K562 (cell line): ENCODE measurements around the gene PTGES3. TPM values are rescaled to one million over a fixed set of nuclear protein-coding genes. Genes with fewer than 3 reads are reported as not detected.

Experiments
- KDM5B ChIP-seq: fragments of 200-600 bp; sonication (generic); IDR thresholded peaks from 2 replicates; pipeline ENCODE4 v1.6.1; 2012; ENCODE audit warnings: low read depth, mild to moderate bottlenecking, moderate library complexity, low read length, control low read depth, inconsistent platforms; ENCODE audit not compliant: insufficient replicate concordance
- LCOR ChIP-seq: sonication (generic); formaldehyde crosslinking; IDR thresholded peaks from 2 replicates; pipeline ENCODE4 v1.8.0; 2022; ENCODE audit warnings: mild to moderate bottlenecking, missing genetic modification reagents
- MYC ChIP-seq, 2 experiments: fragments of 250-450 bp in 1 of 2; sonication (Bioruptor Pico) in 1 of 2; IDR thresholded peaks; 2 replicates each; pipeline versions ENCODE4 v1.5.1 to v1.6.1; 2012 to 2021; ENCODE audit warnings: low read depth in 2 of 2, borderline replicate concordance in 1 of 2, improper control_type of control experiment in 1 of 2, low read length in 1 of 2, mild to moderate bottlenecking in 1 of 2, moderate library complexity in 1 of 2
- NFXL1 ChIP-seq: fragments of 450-650 bp; formaldehyde crosslinking; IDR thresholded peaks from 2 replicates; pipeline ENCODE4 v1.4.0; 2021; ENCODE audit warnings: mild to moderate bottlenecking
- POLR2B ChIP-seq: fragments of 450-650 bp; IDR thresholded peaks from 2 replicates; pipeline ENCODE4 v1.6.1; 2018; ENCODE audit warnings: low read depth; ENCODE audit not compliant: partially characterized antibody
- ZC3H8 ChIP-seq: fragments of 450-650 bp; IDR thresholded peaks from 2 replicates; pipeline ENCODE4 v1.6.1; 2017
- polyA plus RNA-seq, 8 experiments: library from polyadenylated mRNA; depleted of rRNA in 4 of 8; stranded (reverse) in 5 of 8; unstranded in 3 of 8; fragments of >200 nt; fragmentation: Nextera tagmentation in 2 of 8; fragmentation: Illumina TruSeq in 1 of 8; extraction: Ambion mirVana in 2 of 8; extraction: Trizol in 1 of 8; gene quantifications; 2 replicates each; pipeline versions ENCODE4 v1.2.1 to v1.2.3, GENCODE V29; 2011 to 2014; ENCODE audit warnings: inconsistent platforms in 1 of 8, missing spikeins in 1 of 8
- total RNA-seq, 7 experiments: library from RNA; depleted of rRNA in 6 of 7; stranded (reverse); fragments of >200 nt in 6 of 7; fragmentation: Illumina TruSeq in 2 of 7; extraction: Trizol in 2 of 7; gene quantifications; 2 replicates each; pipeline versions ENCODE4 v1.2.1 to v1.2.3, GENCODE V29; 2011 to 2021; ENCODE audit warnings: low replicate concordance in 1 of 7
- TF ChIP-seq, protein P1 (sequence below), 2 experiments: fragments of 150-350 bp in 1 of 2; IDR thresholded peaks; 2 replicates each; pipeline ENCODE4 v1.6.1; 2012 to 2016; ENCODE audit warnings: low read depth in 2 of 2, low read length in 2 of 2, mild to moderate bottlenecking in 1 of 2, moderate library complexity in 1 of 2
- TF ChIP-seq, protein P2 (sequence below): sonication (generic); IDR thresholded peaks from 2 replicates; pipeline ENCODE4 v1.6.1; 2016
- TF ChIP-seq, protein P3 (sequence below): sonication (generic); formaldehyde crosslinking; IDR thresholded peaks from 2 replicates; pipeline ENCODE4 v1.8.0; 2022; ENCODE audit warnings: missing genetic modification reagents, mild to moderate bottlenecking, borderline replicate concordance
- TF ChIP-seq, protein P4 (sequence below): fragments of 250-450 bp; sonication (Bioruptor Pico); IDR thresholded peaks from 2 replicates; pipeline ENCODE4 v1.6.1; 2021; ENCODE audit warnings: mild to moderate bottlenecking
- TF ChIP-seq, protein P5 (sequence below): sonication (generic); formaldehyde crosslinking; IDR thresholded peaks from 2 replicates; pipeline ENCODE4 v1.8.1; 2022; ENCODE audit warnings: missing genetic modification reagents
- TF ChIP-seq, protein P6 (sequence below): fragments of 150-350 bp; IDR thresholded peaks from 2 replicates; pipeline ENCODE4 v1.6.1; 2014; ENCODE audit warnings: low read depth, mild to moderate bottlenecking, low read length, borderline replicate concordance

PTGES3 gene
- total and polyA plus RNA-seq, 9 of the 15 experiments (the other 6 are each of a cell fraction or from before 2014, with no cell fraction given), result 163 to 501 (median 213) TPM

DNA sequence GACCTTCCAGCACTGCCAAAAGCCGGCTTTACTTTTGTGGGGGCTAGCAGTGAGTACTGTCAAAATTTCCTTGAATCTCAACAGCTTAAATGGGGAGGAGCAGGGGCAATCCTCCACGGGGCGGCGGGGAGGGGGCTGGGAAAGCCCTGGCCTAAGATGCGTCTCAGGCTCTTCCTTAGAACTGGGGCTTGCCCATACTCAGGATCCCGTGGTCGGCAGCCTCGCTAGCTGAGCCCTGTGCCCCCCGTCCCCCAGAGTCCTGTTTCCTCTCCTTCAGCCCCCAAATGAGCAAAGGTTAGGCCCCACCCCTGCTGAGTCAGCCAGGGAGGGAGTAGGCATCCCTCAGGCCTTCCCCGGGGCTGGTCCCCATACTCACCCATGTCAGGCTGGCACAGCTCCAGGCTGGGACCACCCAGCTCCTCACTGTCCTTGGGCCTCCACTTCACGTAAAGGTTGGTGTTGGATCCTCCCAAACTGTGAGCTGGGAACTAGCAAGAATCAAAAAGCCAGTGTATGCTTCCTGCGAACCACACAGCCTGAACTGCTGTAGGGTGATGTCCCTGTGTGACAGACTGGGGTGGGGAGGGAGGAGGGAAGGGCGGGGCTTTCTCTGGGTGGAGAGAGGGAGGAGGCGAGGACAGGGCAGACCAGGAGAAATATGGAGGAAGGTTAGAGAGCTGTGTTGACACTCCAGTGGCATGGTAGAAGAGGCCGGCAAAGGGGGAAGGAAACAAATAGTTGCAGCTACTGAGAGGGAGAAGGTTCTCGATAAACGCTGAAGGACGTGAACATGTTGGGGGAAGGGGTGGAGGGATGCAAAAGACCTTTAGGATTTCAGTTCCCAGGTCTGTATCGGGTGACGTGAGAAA lies 52.0 kb downstream of the PTGES3 start (continued):
- TF ChIP-seq, protein P1, sequence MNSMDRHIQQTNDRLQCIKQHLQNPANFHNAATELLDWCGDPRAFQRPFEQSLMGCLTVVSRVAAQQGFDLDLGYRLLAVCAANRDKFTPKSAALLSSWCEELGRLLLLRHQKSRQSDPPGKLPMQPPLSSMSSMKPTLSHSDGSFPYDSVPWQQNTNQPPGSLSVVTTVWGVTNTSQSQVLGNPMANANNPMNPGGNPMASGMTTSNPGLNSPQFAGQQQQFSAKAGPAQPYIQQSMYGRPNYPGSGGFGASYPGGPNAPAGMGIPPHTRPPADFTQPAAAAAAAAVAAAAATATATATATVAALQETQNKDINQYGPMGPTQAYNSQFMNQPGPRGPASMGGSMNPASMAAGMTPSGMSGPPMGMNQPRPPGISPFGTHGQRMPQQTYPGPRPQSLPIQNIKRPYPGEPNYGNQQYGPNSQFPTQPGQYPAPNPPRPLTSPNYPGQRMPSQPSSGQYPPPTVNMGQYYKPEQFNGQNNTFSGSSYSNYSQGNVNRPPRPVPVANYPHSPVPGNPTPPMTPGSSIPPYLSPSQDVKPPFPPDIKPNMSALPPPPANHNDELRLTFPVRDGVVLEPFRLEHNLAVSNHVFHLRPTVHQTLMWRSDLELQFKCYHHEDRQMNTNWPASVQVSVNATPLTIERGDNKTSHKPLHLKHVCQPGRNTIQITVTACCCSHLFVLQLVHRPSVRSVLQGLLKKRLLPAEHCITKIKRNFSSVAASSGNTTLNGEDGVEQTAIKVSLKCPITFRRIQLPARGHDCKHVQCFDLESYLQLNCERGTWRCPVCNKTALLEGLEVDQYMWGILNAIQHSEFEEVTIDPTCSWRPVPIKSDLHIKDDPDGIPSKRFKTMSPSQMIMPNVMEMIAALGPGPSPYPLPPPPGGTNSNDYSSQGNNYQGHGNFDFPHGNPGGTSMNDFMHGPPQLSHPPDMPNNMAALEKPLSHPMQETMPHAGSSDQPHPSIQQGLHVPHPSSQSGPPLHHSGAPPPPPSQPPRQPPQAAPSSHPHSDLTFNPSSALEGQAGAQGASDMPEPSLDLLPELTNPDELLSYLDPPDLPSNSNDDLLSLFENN (IDR thresholded peaks at IDR 0.05; ENCODE audit: low read depth in 2 of 2, low read length in 2 of 2), result no peak
- TF ChIP-seq LCOR (CRISPR knock-in tag) (0 out of 2 replicates have a peak, but pooled peaks have one; percentile 3), KDM5B (no peak), POLR2B (peak; percentile 26), ZC3H8 (no peak), NFXL1 (CRISPR knock-in tag) (no peak), MYC (IDR thresholded peaks at IDR 0.05; ENCODE audit: low read depth, low read length) (0 out of 2 replicates have a peak, but pooled peaks have one; percentile 33), MYC (CRISPR knock-in tag; IDR thresholded peaks at IDR 0.05; ENCODE audit: borderline replicate concordance, low read depth) (no peak)
- TF ChIP-seq, protein P2, sequence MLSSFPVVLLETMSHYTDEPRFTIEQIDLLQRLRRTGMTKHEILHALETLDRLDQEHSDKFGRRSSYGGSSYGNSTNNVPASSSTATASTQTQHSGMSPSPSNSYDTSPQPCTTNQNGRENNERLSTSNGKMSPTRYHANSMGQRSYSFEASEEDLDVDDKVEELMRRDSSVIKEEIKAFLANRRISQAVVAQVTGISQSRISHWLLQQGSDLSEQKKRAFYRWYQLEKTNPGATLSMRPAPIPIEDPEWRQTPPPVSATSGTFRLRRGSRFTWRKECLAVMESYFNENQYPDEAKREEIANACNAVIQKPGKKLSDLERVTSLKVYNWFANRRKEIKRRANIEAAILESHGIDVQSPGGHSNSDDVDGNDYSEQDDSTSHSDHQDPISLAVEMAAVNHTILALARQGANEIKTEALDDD, result no peak
- TF ChIP-seq, protein P3, sequence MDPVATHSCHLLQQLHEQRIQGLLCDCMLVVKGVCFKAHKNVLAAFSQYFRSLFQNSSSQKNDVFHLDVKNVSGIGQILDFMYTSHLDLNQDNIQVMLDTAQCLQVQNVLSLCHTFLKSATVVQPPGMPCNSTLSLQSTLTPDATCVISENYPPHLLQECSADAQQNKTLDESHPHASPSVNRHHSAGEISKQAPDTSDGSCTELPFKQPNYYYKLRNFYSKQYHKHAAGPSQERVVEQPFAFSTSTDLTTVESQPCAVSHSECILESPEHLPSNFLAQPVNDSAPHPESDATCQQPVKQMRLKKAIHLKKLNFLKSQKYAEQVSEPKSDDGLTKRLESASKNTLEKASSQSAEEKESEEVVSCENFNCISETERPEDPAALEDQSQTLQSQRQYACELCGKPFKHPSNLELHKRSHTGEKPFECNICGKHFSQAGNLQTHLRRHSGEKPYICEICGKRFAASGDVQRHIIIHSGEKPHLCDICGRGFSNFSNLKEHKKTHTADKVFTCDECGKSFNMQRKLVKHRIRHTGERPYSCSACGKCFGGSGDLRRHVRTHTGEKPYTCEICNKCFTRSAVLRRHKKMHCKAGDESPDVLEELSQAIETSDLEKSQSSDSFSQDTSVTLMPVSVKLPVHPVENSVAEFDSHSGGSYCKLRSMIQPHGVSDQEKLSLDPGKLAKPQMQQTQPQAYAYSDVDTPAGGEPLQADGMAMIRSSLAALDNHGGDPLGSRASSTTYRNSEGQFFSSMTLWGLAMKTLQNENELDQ (CRISPR knock-in tag), result no peak
- TF ChIP-seq, protein P4, sequence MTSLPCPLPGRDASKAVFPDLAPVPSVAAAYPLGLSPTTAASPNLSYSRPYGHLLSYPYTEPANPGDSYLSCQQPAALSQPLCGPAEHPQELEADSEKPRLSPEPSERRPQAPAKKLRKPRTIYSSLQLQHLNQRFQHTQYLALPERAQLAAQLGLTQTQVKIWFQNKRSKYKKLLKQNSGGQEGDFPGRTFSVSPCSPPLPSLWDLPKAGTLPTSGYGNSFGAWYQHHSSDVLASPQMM, result no peak
- TF ChIP-seq, protein P5, sequence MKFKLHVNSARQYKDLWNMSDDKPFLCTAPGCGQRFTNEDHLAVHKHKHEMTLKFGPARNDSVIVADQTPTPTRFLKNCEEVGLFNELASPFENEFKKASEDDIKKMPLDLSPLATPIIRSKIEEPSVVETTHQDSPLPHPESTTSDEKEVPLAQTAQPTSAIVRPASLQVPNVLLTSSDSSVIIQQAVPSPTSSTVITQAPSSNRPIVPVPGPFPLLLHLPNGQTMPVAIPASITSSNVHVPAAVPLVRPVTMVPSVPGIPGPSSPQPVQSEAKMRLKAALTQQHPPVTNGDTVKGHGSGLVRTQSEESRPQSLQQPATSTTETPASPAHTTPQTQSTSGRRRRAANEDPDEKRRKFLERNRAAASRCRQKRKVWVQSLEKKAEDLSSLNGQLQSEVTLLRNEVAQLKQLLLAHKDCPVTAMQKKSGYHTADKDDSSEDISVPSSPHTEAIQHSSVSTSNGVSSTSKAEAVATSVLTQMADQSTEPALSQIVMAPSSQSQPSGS (CRISPR knock-in tag), result no peak
- TF ChIP-seq, protein P6, sequence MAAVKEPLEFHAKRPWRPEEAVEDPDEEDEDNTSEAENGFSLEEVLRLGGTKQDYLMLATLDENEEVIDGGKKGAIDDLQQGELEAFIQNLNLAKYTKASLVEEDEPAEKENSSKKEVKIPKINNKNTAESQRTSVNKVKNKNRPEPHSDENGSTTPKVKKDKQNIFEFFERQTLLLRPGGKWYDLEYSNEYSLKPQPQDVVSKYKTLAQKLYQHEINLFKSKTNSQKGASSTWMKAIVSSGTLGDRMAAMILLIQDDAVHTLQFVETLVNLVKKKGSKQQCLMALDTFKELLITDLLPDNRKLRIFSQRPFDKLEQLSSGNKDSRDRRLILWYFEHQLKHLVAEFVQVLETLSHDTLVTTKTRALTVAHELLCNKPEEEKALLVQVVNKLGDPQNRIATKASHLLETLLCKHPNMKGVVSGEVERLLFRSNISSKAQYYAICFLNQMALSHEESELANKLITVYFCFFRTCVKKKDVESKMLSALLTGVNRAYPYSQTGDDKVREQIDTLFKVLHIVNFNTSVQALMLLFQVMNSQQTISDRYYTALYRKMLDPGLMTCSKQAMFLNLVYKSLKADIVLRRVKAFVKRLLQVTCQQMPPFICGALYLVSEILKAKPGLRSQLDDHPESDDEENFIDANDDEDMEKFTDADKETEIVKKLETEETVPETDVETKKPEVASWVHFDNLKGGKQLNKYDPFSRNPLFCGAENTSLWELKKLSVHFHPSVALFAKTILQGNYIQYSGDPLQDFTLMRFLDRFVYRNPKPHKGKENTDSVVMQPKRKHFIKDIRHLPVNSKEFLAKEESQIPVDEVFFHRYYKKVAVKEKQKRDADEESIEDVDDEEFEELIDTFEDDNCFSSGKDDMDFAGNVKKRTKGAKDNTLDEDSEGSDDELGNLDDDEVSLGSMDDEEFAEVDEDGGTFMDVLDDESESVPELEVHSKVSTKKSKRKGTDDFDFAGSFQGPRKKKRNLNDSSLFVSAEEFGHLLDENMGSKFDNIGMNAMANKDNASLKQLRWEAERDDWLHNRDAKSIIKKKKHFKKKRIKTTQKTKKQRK, result no peak
